GM10266 (cell line): Measurements from ENCODE around the gene DYNC1LI2.

Experiments
- DNase-seq: peaks from one replicate; pipeline ENCODE4 v3.0.0; 2012; ENCODE audit errors: extremely low spot score
- CTCF ChIP-seq: IDR thresholded peaks from 2 replicates; pipeline ENCODE4 v1.5.1; 2012; ENCODE audit warnings: mild to moderate bottlenecking, low read depth; ENCODE audit not compliant: control insufficient read depth, insufficient read depth; ENCODE audit errors: missing control alignments

The DYNC1LI2 gene

GRCh38 chr16:66740533-66740932 is 10.9 kb downstream of the DYNC1LI2 start:
- no peak for DNase-seq
- no peak for TF ChIP-seq CTCF

GRCh38 chr16:66740010-66740409 is 11.4 kb downstream of the DYNC1LI2 start:
- peak; percentile 54 for TF ChIP-seq CTCF
- DNase-seq, result peak; percentile 46

GRCh38 chr16:66735891-66736290 is 15.5 kb downstream of the DYNC1LI2 start:
- DNase-seq, result no peak
- TF ChIP-seq CTCF, result no peak

GRCh38 chr16:66731101-66731500 is 20.3 kb downstream of the DYNC1LI2 start:
- no peak for TF ChIP-seq CTCF

GRCh38 chr16:66728804-66729203 is 22.6 kb downstream of the DYNC1LI2 start:
- TF ChIP-seq CTCF, result no peak
- no peak for DNase-seq

More at GRCh38 chr16:66731101-66731500, 20.3 kb downstream of the DYNC1LI2 start:
- no peak for DNase-seq

- peak; percentile 51 for DNase-seq
- peak; percentile 59 for TF ChIP-seq CTCF
These were observed 23.2 kb downstream of the DYNC1LI2 start for GRCh38 chr16:66728117-66728787.

- no peak for DNase-seq
- no peak for TF ChIP-seq CTCF
These were observed 30.6 kb downstream of the DYNC1LI2 start for GRCh38 chr16:66720766-66721165.
